Caco-2 (cell line): Measurements from ENCODE around the gene OPN1SW. TPM values are rescaled to one million over a fixed set of nuclear protein-coding genes. Genes with fewer than 3 reads are reported as not detected.

ENCODE experiments used
- BruUV-seq: library from RNA; stranded (reverse); fragments of 400-500 nt; replicated peaks from 2 replicates; lab custom pipeline; 2021; lab: Mats Ljungman, UMichigan
- CTCF ChIA-PET: fragments of 300-600 bp; sonication (Branson Sonifier 250); formaldehyde crosslinking; loops from one replicate; lab custom pipeline; 2022; ENCODE audit warnings: antibody characterized with exemption; lab: Charles Lee
- POLR2A ChIA-PET: fragments of 300-600 bp; sonication (Branson Sonifier 250); formaldehyde crosslinking; loops from one replicate; lab custom pipeline; 2022; ENCODE audit warnings: antibody characterized with exemption; lab: Charles Lee
- DNase-seq, 2 experiments: peaks; one replicate each; pipeline versions ENCODE4 v3.0.0 to v3.0.0-alpha.2; 2020 to 2022
- H3K27me3 ChIP-seq: replicated peaks from 2 replicates; pipeline ENCODE4 v1.6.0; 2011; ENCODE audit warnings: low read length; ENCODE audit not compliant: control insufficient read depth, insufficient read depth
- H3K36me3 ChIP-seq: 2 replicates; pipeline ENCODE4 v1.5.1; 2011; ENCODE audit warnings: low read length; ENCODE audit not compliant: control insufficient read depth, insufficient read depth
- H3K4me1 ChIP-seq: fragments of 250-450 bp; sonication (Bioruptor Pico); 2 replicates; pipeline ENCODE4 v1.5.1; 2020; ENCODE audit warnings: mild to moderate bottlenecking
- H3K4me3 ChIP-seq: 2 replicates; pipeline ENCODE4 v1.5.1; 2011; ENCODE audit warnings: low read depth, mild to moderate bottlenecking, control low read depth, low read length
- H3K9me3 ChIP-seq: fragments of 250-450 bp; sonication (Bioruptor Pico); 2 replicates; pipeline ENCODE4 v1.5.1; 2020; ENCODE audit warnings: mild to moderate bottlenecking, moderate library complexity
- H3K27ac Mint-ChIP-seq: one replicate; pipeline ENCODE4 v1.8.0; 2022; ENCODE audit warnings: mixed read lengths; ENCODE audit not compliant: unreplicated experiment
- H3K27me3 Mint-ChIP-seq: one replicate; pipeline ENCODE4 v1.8.0; 2022; ENCODE audit warnings: mixed read lengths; ENCODE audit not compliant: insufficient read depth, unreplicated experiment
- H3K36me3 Mint-ChIP-seq: one replicate; pipeline ENCODE4 v1.8.0; 2022; ENCODE audit warnings: mild to moderate bottlenecking, mixed read lengths; ENCODE audit not compliant: insufficient read depth, unreplicated experiment
- H3K4me1 Mint-ChIP-seq: one replicate; pipeline ENCODE4 v1.8.0; 2022; ENCODE audit warnings: low read depth, mixed read lengths; ENCODE audit not compliant: unreplicated experiment
- H3K4me3 Mint-ChIP-seq: one replicate; pipeline ENCODE4 v1.8.0; 2022; ENCODE audit warnings: mild to moderate bottlenecking, moderate library complexity, mixed read lengths; ENCODE audit not compliant: unreplicated experiment
- H3K9me3 Mint-ChIP-seq: one replicate; pipeline ENCODE4 v1.8.0; 2022; ENCODE audit warnings: mixed read lengths; ENCODE audit not compliant: unreplicated experiment
- CTCF ChIP-seq, 2 experiments: fragments of 200-600 bp in 1 of 2; IDR thresholded peaks; 1 replicate in 1 of 2; 2 replicates in 1 of 2; pipeline versions ENCODE4 v1.5.1 to v1.8.0; 2011 to 2022; ENCODE audit warnings: antibody characterized with exemption in 1 of 2, control low read depth in 1 of 2, inconsistent platforms in 1 of 2, low read depth in 1 of 2, low read length in 1 of 2, mild to moderate bottlenecking in 1 of 2, moderate library complexity in 1 of 2; ENCODE audit not compliant: insufficient read depth in 1 of 2, severe bottlenecking in 1 of 2, unreplicated experiment in 1 of 2
- intact Hi-C: fragments of 100-400 bp; cut with micrococcal nuclease; formaldehyde crosslinking; loops from one replicate; pipeline ENCODE4 v1.10.0; 2022; ENCODE audit not compliant: unreplicated experiment
- total RNA-seq: library from RNA; stranded (reverse); gene quantifications from 2 replicates; pipeline ENCODE4 v1.2.3, GENCODE V29; 2022

OPN1SW gene
- total RNA-seq, 1 experiment from 2014 or later = not detected

- Histone ChIP-seq H3K27me3 (no peaks in the 10 kb centered on the region), H3K9me3 (no peaks in the 10 kb centered on the region), H3K36me3 (no peaks in the 10 kb centered on the region), H3K4me1 (peaks cover 5% of the 10 kb centered on the region; the same call in 1 of the 2 replicates), H3K4me3 (no peak overlapping the region)
- Mint-ChIP-seq H3K27me3 (no peaks in the 10 kb centered on the region), H3K36me3 (no peaks in the 10 kb centered on the region), H3K4me1 (peaks cover 7% of the 10 kb centered on the region), H3K4me3 (no peak overlapping the region), H3K27ac (no peak overlapping the region), H3K9me3 (no peaks in the 10 kb centered on the region)
- intact Hi-C loops = no loop called here
- no peak for TF ChIP-seq CTCF (IDR thresholded peaks at IDR 0.05; ENCODE audit: insufficient read depth in 1 of 2, low read depth in 1 of 2, low read length in 1 of 2, severe bottlenecking in 1 of 2, unreplicated experiment in 1 of 2)
- CTCF ChIA-PET = no interaction called here
- POLR2A ChIA-PET = no interaction called here
- no TSS peak for BruUV-seq
- no peak for DNase-seq
Measured at GRCh38 chr7:128800567-128800966, 25.0 kb upstream of the OPN1SW start.

- H3K4me1 Mint-ChIP-seq = peaks cover 7% of the 10 kb centered on the region
- H3K27me3 Mint-ChIP-seq = no peaks in the 10 kb centered on the region
- no peaks in the 10 kb centered on the region for H3K36me3 Mint-ChIP-seq
- BruUV-seq = no TSS peak
- intact Hi-C loops = no loop called here
- TF ChIP-seq CTCF (IDR thresholded peaks at IDR 0.05; ENCODE audit: insufficient read depth in 1 of 2, low read depth in 1 of 2, low read length in 1 of 2, severe bottlenecking in 1 of 2, unreplicated experiment in 1 of 2) = no peak
- ChIA-PET POLR2A (no interaction called here), CTCF (no interaction called here)
- Histone ChIP-seq H3K9me3 (no peaks in the 10 kb centered on the region), H3K36me3 (no peaks in the 10 kb centered on the region), H3K4me1 (peaks cover 5% of the 10 kb centered on the region; the same call in 1 of the 2 replicates), H3K27me3 (no peaks in the 10 kb centered on the region), H3K4me3 (no peak overlapping the region)
- no peak for DNase-seq
- H3K9me3 Mint-ChIP-seq = no peaks in the 10 kb centered on the region
- no peak overlapping the region for H3K4me3 Mint-ChIP-seq
- no peak overlapping the region for H3K27ac Mint-ChIP-seq
Measured at GRCh38 chr7:128799451-128799850, 23.9 kb upstream of the OPN1SW start.

GRCh38 chr7:128796327-128796726 is 20.7 kb upstream of the OPN1SW start:
- no peaks in the 10 kb centered on the region for H3K9me3 Mint-ChIP-seq
- H3K27me3 Mint-ChIP-seq = no peaks in the 10 kb centered on the region
- intact Hi-C loops = no loop called here
- peaks cover 5% of the 10 kb centered on the region; the same call in 1 of the 2 replicates for H3K4me1 ChIP-seq
- H3K36me3 ChIP-seq = no peaks in the 10 kb centered on the region
- BruUV-seq = no TSS peak
- no peaks in the 10 kb centered on the region for H3K9me3 ChIP-seq
- ChIA-PET CTCF (interaction anchor here (0.6 kb wide), 1 partner anchor 96 kb away, joined by 3 read pairs; no protein-coding TSS in a partner anchor), POLR2A (no interaction called here)
- H3K27me3 ChIP-seq = no peaks in the 10 kb centered on the region
- no peak overlapping the region for H3K4me3 ChIP-seq
- H3K4me3 Mint-ChIP-seq = no peak overlapping the region
- H3K4me1 Mint-ChIP-seq = peaks cover 7% of the 10 kb centered on the region
- no peak for DNase-seq
- H3K36me3 Mint-ChIP-seq = no peaks in the 10 kb centered on the region
- TF ChIP-seq CTCF (IDR thresholded peaks at IDR 0.05; ENCODE audit: insufficient read depth in 1 of 2, low read depth in 1 of 2, low read length in 1 of 2, severe bottlenecking in 1 of 2, unreplicated experiment in 1 of 2) = no peak
- H3K27ac Mint-ChIP-seq = no peak overlapping the region
